OCI-LY3 (cell line): ENCODE data around the gene PHKB.

Experiments used
- CTCF ChIP-seq: fragments of 200-600, 300-600 bp; sonication (generic); IDR thresholded peaks from 2 replicates; pipeline ENCODE4 v1.5.1; 2014; ENCODE audit warnings: antibody characterized with exemption, low read length, low read depth
- EZH2phosphoT487 ChIP-seq: fragments of 200-600 bp; shearing (Covaris generic); IDR thresholded peaks from 2 replicates; pipeline ENCODE4 v1.6.1; 2018; ENCODE audit warnings: antibody characterized with exemption, mixed run types, low read depth

GRCh38 chr16:47732122-47732521, 271.0 kb downstream of the PHKB start:
- TF ChIP-seq CTCF (no peak), EZH2phosphoT487 (no peak)
